A673 (cell line): ENCODE measurements around the gene SLIT3. TPM values are rescaled to one million over a fixed set of nuclear protein-coding genes. Genes with fewer than 3 reads are reported as not detected.

Source experiments
- BruUV-seq: library from RNA; stranded (reverse); fragments of 400-500 nt; replicated peaks from 2 replicates; lab custom pipeline; 2021; lab: Mats Ljungman, UMichigan
- CTCF ChIA-PET: fragments of 300-600 bp; sonication (Branson Sonifier 250); formaldehyde crosslinking; loops from one replicate; lab custom pipeline; 2022; ENCODE audit warnings: antibody characterized with exemption; lab: Charles Lee
- POLR2A ChIA-PET: fragments of 300-600 bp; sonication (Branson Sonifier 250); formaldehyde crosslinking; loops from one replicate; lab custom pipeline; 2022; ENCODE audit warnings: antibody characterized with exemption; ENCODE audit not compliant: low non-redundant PET; lab: Charles Lee
- DNase-seq: peaks from one replicate; pipeline ENCODE4 v3.0.0-alpha.2; 2015; ENCODE audit warnings: low spot score
- H3K27ac ChIP-seq: fragments of 200-600 bp; sonication (generic); 2 replicates; pipeline ENCODE4 v1.5.1; 2016; ENCODE audit warnings: mixed run types, low read depth, mild to moderate bottlenecking, mixed read lengths, antibody characterized with exemption, low read length; ENCODE audit not compliant: poor library complexity, severe bottlenecking
- H3K27me3 ChIP-seq: fragments of 200-600 bp; sonication (generic); replicated peaks from 2 replicates; pipeline ENCODE4 v1.6.1; 2017; ENCODE audit warnings: mixed run types, low read depth, mild to moderate bottlenecking, mixed read lengths, antibody characterized with exemption, low read length; ENCODE audit not compliant: insufficient read depth, poor library complexity
- H3K36me3 ChIP-seq: fragments of 200-600 bp; sonication (generic); 2 replicates; pipeline ENCODE4 v1.6.1; 2016; ENCODE audit warnings: mixed run types, mild to moderate bottlenecking, mixed read lengths, antibody characterized with exemption, low read length; ENCODE audit not compliant: insufficient read depth, poor library complexity, severe bottlenecking
- H3K4me1 ChIP-seq: fragments of 200-600 bp; sonication (generic); 2 replicates; pipeline ENCODE4 v1.6.1; 2017; ENCODE audit warnings: mixed run types, mild to moderate bottlenecking, mixed read lengths, antibody characterized with exemption, low read length; ENCODE audit not compliant: insufficient read depth, poor library complexity, severe bottlenecking
- H3K4me3 ChIP-seq: fragments of 200-600 bp; sonication (generic); 2 replicates; pipeline ENCODE4 v1.5.1; 2016; ENCODE audit warnings: low read depth, mixed run types, mild to moderate bottlenecking, mixed read lengths, low read length; ENCODE audit not compliant: poor library complexity, severe bottlenecking
- H3K9me3 ChIP-seq: fragments of 200-600 bp; sonication (generic); 2 replicates; pipeline ENCODE4 v1.6.1; 2016; ENCODE audit warnings: mixed run types, low read depth, mild to moderate bottlenecking, mixed read lengths, antibody characterized with exemption, low read length; ENCODE audit not compliant: poor library complexity, severe bottlenecking
- EZH2 ChIP-seq: fragments of 200-600 bp; sonication (generic); IDR thresholded peaks from 2 replicates; pipeline ENCODE4 v1.6.1; 2017; ENCODE audit warnings: borderline replicate concordance, low read depth, mild to moderate bottlenecking, mixed read lengths, antibody characterized with exemption, low read length; ENCODE audit not compliant: poor library complexity, severe bottlenecking
- intact Hi-C: fragments of 100-400 bp; cut with micrococcal nuclease; formaldehyde crosslinking; loops from one replicate; pipeline ENCODE4 v1.10.0; 2022; ENCODE audit not compliant: unreplicated experiment
- total RNA-seq: library from RNA; stranded (reverse); gene quantifications from 2 replicates; pipeline ENCODE4 v1.2.3, GENCODE V29; 2021
- TF ChIP-seq, protein P1 (sequence below): fragments of 300-800, 200-600 bp; sonication (generic); conservative IDR thresholded peaks from 2 replicates; pipeline ENCODE4 v1.5.1; 2017; ENCODE audit warnings: low read depth, mild to moderate bottlenecking, antibody characterized with exemption, low read length, moderate library complexity, mixed read lengths

Gene SLIT3
- total RNA-seq, 1 experiment from 2014 or later, result not detected

DNA sequence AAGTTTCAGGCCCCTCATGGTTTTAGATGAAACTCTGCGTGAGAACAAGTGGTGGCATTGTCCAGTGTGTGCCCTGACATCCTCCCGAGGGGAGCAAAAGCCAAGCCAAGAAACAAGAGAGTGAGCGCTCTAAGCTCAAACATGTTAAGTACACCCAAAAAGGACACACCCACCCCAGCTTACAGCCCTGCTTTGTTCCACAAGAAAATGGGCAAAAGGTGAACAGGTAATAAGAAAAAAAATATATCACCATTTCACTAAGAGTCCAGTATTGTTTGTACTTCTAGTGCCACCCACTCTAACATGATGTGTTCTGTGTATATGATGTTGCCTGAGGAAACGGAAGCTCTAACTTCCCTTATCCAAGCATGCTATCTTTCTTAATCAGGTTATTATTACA lies 278.2 kb downstream of the SLIT3 start:
- Histone ChIP-seq H3K27ac (no peak overlapping the region), H3K27me3 (peaks cover 41% of the 10 kb centered on the region), H3K9me3 (no peaks in the 10 kb centered on the region), H3K4me1 (no peaks in the 10 kb centered on the region), H3K4me3 (no peak overlapping the region), H3K36me3 (no peaks in the 10 kb centered on the region)
- intact Hi-C loops, result no loop called here
- BruUV-seq, result no TSS peak
- TF ChIP-seq, protein P1, sequence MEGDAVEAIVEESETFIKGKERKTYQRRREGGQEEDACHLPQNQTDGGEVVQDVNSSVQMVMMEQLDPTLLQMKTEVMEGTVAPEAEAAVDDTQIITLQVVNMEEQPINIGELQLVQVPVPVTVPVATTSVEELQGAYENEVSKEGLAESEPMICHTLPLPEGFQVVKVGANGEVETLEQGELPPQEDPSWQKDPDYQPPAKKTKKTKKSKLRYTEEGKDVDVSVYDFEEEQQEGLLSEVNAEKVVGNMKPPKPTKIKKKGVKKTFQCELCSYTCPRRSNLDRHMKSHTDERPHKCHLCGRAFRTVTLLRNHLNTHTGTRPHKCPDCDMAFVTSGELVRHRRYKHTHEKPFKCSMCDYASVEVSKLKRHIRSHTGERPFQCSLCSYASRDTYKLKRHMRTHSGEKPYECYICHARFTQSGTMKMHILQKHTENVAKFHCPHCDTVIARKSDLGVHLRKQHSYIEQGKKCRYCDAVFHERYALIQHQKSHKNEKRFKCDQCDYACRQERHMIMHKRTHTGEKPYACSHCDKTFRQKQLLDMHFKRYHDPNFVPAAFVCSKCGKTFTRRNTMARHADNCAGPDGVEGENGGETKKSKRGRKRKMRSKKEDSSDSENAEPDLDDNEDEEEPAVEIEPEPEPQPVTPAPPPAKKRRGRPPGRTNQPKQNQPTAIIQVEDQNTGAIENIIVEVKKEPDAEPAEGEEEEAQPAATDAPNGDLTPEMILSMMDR, result no peak
- TF ChIP-seq EZH2, result no peak
- ChIA-PET CTCF (no interaction called here), POLR2A (no interaction called here)
- no peak for DNase-seq

DNA sequence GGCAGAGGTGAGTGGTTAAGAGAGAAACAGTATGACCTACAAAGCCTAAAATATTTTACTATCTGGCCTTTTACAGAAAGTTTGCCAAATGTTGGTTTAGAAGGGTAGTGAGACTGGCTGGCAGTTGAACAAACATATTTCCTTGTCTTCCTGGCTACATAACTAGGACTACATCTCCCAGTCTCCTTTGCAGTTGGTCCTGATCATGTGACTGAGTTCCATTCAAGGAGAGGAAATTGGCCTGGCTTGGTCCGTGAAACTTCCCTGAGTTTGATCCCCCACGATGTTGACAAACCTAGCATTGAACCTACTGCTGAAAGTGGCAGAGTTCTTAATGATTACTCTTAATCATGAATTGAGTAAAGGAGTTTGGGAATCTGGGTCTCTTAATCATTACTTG lies 280.8 kb downstream of the SLIT3 start:
- no peaks in the 10 kb centered on the region for H3K36me3 ChIP-seq
- H3K9me3 ChIP-seq, result no peaks in the 10 kb centered on the region
- ChIA-PET POLR2A (no interaction called here), CTCF (no interaction called here)
- H3K27ac ChIP-seq, result no peak overlapping the region
- TF ChIP-seq, protein P1, result no peak
- no peak for TF ChIP-seq EZH2
- intact Hi-C loops, result no loop called here
- peaks cover 53% of the 10 kb centered on the region for H3K27me3 ChIP-seq
- BruUV-seq, result no TSS peak
- H3K4me1 ChIP-seq, result no peaks in the 10 kb centered on the region
- H3K4me3 ChIP-seq, result no peak overlapping the region
- DNase-seq, result peak; percentile 3

DNA sequence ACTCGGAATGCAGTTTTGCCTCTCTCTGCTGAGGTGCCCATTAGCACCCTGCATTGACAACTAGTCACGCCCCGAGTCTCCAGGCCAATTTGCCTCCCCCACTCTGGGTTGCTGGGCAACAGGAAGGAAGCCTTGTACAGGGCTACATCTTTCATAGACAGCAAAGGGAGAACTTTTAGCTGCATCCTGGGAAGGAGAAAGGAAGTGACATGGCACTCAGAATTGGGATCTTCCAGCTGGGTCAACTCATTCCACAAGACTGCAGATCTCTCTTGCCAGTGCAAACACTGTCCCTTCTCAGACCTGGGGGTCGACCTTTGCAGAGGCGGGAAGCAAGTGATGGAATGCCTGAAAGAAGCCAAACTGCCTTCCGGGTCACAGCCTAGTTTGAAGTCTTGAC lies 282.0 kb downstream of the SLIT3 start:
- no peaks in the 10 kb centered on the region for H3K36me3 ChIP-seq
- H3K27me3 ChIP-seq, result peaks cover 42% of the 10 kb centered on the region
- no peak for DNase-seq
- no TSS peak for BruUV-seq
- intact Hi-C loops, result no loop called here
- TF ChIP-seq, protein P1, result no peak
- TF ChIP-seq EZH2, result no peak
- POLR2A ChIA-PET, result no interaction called here
- H3K27ac ChIP-seq, result no peak overlapping the region
- no peak overlapping the region for H3K4me3 ChIP-seq
- no peaks in the 10 kb centered on the region for H3K4me1 ChIP-seq
- CTCF ChIA-PET, result no interaction called here
- no peaks in the 10 kb centered on the region for H3K9me3 ChIP-seq
